ENCODE data around the gene ANKRD10. TPM values are rescaled to one million over a fixed set of nuclear protein-coding genes. Genes with fewer than 3 reads are reported as not detected.
"Not testable (repeated sequence)": the region's sequence is repeated elsewhere in the genome, so short reads cannot be mapped to it uniquely, and the experiment has no call there.

The ANKRD10 gene
- total and polyA plus RNA-seq, 11 donors, result 37.7 to 81.3 (median 47.6) TPM

DNA sequence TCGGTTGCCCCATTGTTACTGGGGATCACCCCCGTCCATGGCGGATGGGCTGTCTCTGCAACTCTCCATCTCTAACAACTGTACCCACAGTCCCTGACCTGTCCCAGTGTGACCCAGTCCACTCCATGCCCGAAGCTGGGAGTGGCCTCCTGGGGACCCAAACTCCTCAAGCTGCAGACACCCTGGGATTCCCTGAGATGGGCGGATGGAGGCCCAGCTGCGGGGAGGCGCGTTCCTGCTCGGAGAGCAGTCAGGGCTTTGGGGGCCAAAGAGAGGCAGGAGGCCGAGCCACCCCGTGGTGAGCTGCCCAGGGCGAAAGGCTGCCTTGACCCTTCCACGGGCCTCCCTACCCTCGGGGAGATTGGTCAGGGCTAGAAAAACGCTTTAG lies 39.7 kb upstream of the ANKRD10 start:
- H3K4me1 ChIP-seq; H3K4me3 ChIP-seq; H3K9me3 ChIP-seq; H3K36me3 ChIP-seq; H3K27me3 ChIP-seq; H3K27ac ChIP-seq; ATAC-seq; DNase-seq; intact Hi-C loops (cut with DNase I): not testable (repeated sequence)
- WGBS, 4 donors, result 87 to 93% (median 89%) methylated on average over 11 to 15 of the region's 15 CpGs

GRCh38 chr13:110953833-110954532 lies 39.1 kb upstream of the ANKRD10 start:
- no peak overlapping the region for H3K4me3 ChIP-seq
- H3K4me1 ChIP-seq, result peaks cover 0 to 7% (median 0%) of the 10 kb centered on the region in 12 donors
- intact Hi-C loops (cut with DNase I), result no loop called here
- H3K36me3 ChIP-seq, result no peaks in the 10 kb centered on the region
- 92 to 98% (median 96%) methylated on average over 6 to 14 of the region's 14 CpGs for WGBS, 4 donors
- no peaks in the 10 kb centered on the region for H3K27me3 ChIP-seq
- DNase-seq (no peak), ATAC-seq (no peak)
- H3K27ac ChIP-seq, result no peak overlapping the region
- no peaks in the 10 kb centered on the region for H3K9me3 ChIP-seq
- no peak for TF ChIP-seq CTCF (IDR thresholded peaks at IDR 0.05)
- no peak for TF ChIP-seq POLR2A (IDR thresholded peaks at IDR 0.05)

DNA sequence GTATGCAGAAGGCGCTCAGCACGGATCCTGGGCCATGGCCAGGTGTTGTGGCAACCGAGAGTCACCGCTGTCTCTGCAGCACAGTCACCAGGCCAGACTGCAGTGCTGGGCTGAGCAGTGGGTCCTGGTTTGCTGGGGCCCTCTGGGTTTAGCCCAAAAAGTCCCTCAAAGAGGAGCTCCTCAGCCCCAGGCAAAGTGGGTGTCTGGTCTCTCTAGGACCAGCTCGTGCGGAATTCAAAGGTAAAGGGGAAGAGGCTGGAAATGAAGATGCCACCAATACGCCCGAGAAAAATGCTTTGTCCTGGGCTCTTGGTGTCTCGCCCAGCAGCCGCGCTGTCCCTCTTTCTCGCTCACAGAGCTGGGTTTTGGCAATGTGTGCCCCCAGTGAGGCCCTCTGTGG lies 38.5 kb upstream of the ANKRD10 start:
- TF ChIP-seq POLR2A (IDR thresholded peaks at IDR 0.05), result no peak
- TF ChIP-seq CTCF (IDR thresholded peaks at IDR 0.05), result no peak
- no peak for DNase-seq
- Histone ChIP-seq H3K4me1 (peaks cover 0 to 7% (median 0%) of the 10 kb centered on the region in 12 donors), H3K27me3 (no peaks in the 10 kb centered on the region), H3K27ac (no peak overlapping the region), H3K4me3 (no peak overlapping the region), H3K9me3 (no peaks in the 10 kb centered on the region), H3K36me3 (no peaks in the 10 kb centered on the region)
- ATAC-seq, result no peak
- 93 to 97% (median 96%) methylated on average over 8 to 12 of the region's 12 CpGs for WGBS, 4 donors
- intact Hi-C loops (cut with DNase I), result no loop called here

DNA sequence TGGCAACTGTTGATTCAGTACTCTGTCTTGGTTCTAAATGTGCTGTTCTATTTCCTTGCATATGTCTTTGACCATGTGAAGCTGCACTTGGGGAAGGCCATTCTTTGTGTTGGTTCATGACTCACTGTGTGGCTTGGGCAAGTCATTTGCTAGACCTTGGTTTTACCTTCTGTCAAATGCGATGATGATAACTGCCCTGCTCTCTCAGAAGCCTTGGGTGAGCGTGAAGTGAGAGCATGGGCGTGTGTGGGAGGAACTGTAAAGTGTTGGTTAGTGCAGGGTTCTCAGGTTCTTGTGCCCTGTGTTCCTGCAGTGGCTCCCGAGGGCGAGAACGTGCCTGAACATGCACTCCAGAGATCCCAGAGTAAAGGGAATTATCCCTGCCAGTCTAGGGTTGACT lies 37.3 kb upstream of the ANKRD10 start:
- H3K4me1 ChIP-seq; H3K36me3 ChIP-seq; DNase-seq; H3K9me3 ChIP-seq; H3K27me3 ChIP-seq; intact Hi-C loops (cut with DNase I); ATAC-seq; H3K27ac ChIP-seq; H3K4me3 ChIP-seq: not testable (repeated sequence)
- WGBS, 4 donors, result 82 to 94% (median 87%) methylated on average over 4 to 6 of the region's 6 CpGs

GRCh38 chr13:110950819-110951570 lies 36.1 kb upstream of the ANKRD10 start:
- no peak overlapping the region for H3K27ac ChIP-seq
- no peaks in the 10 kb centered on the region for H3K9me3 ChIP-seq
- ATAC-seq, result no peak
- H3K27me3 ChIP-seq, result no peaks in the 10 kb centered on the region
- no peak for TF ChIP-seq CTCF (IDR thresholded peaks at IDR 0.05)
- no peak for TF ChIP-seq POLR2A (IDR thresholded peaks at IDR 0.05)
- DNase-seq, result no peak
- intact Hi-C loops (cut with DNase I), result no loop called here
- no peak overlapping the region for H3K4me3 ChIP-seq
- H3K36me3 ChIP-seq, result no peaks in the 10 kb centered on the region
- WGBS, 4 donors, result 82 to 87% (median 84%) methylated on average over 7 to 8 of the region's 8 CpGs
- peaks cover 0 to 7% (median 0%) of the 10 kb centered on the region in 12 donors for H3K4me1 ChIP-seq

Measured in heart left ventricle (tissue), 16 donors.